Measurements from ENCODE around the gene GFPT1. TPM values are rescaled to one million over a fixed set of nuclear protein-coding genes. Genes with fewer than 3 reads are reported as not detected.

Gene GFPT1
- total and polyA plus RNA-seq, 5 experiments from 2014 or later = 6.2 to 20.2 (median 12.1) TPM

DNA sequence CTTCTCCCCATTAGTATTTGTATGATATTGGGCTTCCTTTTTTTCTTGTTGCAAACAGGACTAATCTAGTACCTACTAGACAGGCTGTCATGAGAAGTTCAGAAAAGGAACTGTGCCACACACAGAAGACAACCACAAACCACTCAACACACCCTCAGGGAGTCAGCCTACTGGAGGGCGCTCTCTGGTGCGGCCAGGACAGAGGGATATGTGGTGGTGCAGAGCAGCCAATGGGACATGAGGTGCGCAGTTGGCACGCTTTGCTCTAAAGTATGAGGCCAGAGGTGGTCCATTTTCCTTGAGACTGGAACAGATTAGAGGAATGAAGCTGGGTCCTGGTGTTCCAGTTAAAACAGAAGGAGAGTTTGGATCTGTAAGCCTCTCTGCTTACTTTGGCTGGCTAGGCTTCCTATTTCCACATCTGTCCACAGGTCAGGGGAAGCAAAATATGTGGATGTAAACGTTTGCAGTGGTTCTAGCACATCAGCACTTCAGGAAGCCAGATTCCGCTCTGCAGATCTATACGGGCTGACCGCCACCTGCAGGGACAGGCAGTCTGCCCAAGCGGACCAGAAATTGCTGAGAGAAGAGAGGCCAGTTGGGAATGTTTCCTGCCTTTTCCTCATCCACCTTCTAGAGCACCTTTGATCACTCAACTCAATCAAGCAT lies 114.1 kb downstream of the GFPT1 start:
- POLR2A ChIA-PET = no interaction called here
- Mint-ChIP-seq H3K9me3 (no peaks in the 10 kb centered on the region), H3K27ac (no peak overlapping the region), H3K4me3 (no peak overlapping the region), H3K36me3 (no peaks in the 10 kb centered on the region), H3K27me3 (peaks cover 26 to 52% (median 38%) of the 10 kb centered on the region in 5 donors), H3K4me1 (peaks cover 0 to 3% (median 0%) of the 10 kb centered on the region in 4 donors)
- DNase-seq (no peak), ATAC-seq (no peak)

DNA sequence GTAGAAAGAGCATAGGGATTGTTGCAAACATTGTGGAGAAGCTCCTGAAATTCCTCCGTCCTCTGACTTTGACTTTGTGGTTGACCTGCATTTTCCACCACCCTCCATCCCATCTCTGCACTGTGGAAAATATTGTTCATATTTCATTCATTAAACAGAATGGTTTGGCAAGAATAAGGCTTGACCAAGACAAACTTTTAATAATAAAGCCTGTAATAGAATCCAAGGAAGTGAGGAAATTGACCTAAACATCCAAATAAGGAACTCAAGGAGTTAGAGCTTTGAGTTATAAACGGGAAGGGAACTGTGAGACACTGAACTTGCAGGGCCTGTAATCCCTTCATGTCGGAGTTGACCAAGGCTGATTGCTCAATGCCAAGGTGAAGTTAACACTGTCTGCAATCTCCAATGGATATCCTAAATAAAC lies 115.2 kb downstream of the GFPT1 start:
- Mint-ChIP-seq H3K27me3 (peaks cover 23 to 50% (median 35%) of the 10 kb centered on the region in 5 donors), H3K4me3 (no peak overlapping the region), H3K4me1 (peaks cover 0 to 3% (median 0%) of the 10 kb centered on the region in 4 donors), H3K36me3 (no peaks in the 10 kb centered on the region), H3K27ac (no peak overlapping the region), H3K9me3 (no peaks in the 10 kb centered on the region)
- POLR2A ChIA-PET = no interaction called here
- DNase-seq = no peak
- ATAC-seq = no peak

Other genes starting within 250 kb of the GFPT1 start
- gene NFU1, start 50.2 kb upstream of the GFPT1 start, total RNA-seq = 10 to 100 TPM; 29.6 to 32.7 TPM
- 10 to 100 TPM; 78.6 to 96.9 (median 88.9) TPM for gene NFU1, start 50.2 kb upstream of the GFPT1 start, polyA plus RNA-seq